BLaER1 (cell line): ENCODE measurements around the gene BTBD9.

ENCODE experiments used
- H3K27ac ChIP-seq: shearing (Covaris generic); formaldehyde crosslinking; 2 replicates; pipeline ENCODE4 v1.8.1; 2022
- H3K27me3 ChIP-seq: shearing (Covaris generic); formaldehyde crosslinking; 2 replicates; pipeline ENCODE4 v1.8.1; 2022
- H3K36me3 ChIP-seq: shearing (Covaris generic); formaldehyde crosslinking; 2 replicates; pipeline ENCODE4 v1.8.1; 2022
- H3K4me1 ChIP-seq: shearing (Covaris generic); formaldehyde crosslinking; 2 replicates; pipeline ENCODE4 v1.8.1; 2022
- H3K4me2 ChIP-seq: shearing (Covaris generic); formaldehyde crosslinking; 2 replicates; pipeline ENCODE4 v1.8.1; 2022
- H3K4me3 ChIP-seq: shearing (Covaris generic); formaldehyde crosslinking; 2 replicates; pipeline ENCODE4 v1.8.1; 2022
- H3K9ac ChIP-seq: shearing (Covaris generic); formaldehyde crosslinking; 2 replicates; pipeline ENCODE4 v1.8.1; 2022
- H3K9me3 ChIP-seq: shearing (Covaris generic); formaldehyde crosslinking; 2 replicates; pipeline ENCODE4 v1.8.1; 2022
- H4K20me1 ChIP-seq: shearing (Covaris generic); formaldehyde crosslinking; 2 replicates; pipeline ENCODE4 v1.8.1; 2022
- Cebpa-rat ChIP-seq: shearing (Covaris generic); IDR thresholded peaks from 2 replicates; pipeline ENCODE4 v1.8.1; 2022

The BTBD9 gene

DNA sequence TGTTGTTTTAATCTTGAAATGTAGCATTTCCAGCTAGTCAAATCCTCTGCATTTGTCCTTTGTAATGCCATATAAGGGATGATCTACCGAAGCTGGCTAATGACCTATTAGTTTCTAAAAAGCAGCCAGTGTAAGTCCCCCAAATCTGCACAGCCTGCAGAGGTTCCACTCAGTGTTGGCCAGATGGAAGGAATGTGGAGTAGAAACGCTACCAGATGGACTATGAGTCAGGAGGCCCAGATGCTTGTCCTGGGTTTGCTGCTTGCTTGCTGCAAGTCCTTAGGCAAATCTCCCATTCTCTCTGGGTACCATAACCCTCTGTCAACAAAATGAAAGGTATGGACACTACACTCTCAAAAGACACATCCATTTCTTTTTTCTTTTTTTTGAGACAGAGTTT, 149.8 kb downstream of the BTBD9 start:
- no peaks in the 10 kb centered on the region for H3K9me3 ChIP-seq
- TF ChIP-seq Cebpa-rat = no peak
- no peaks in the 10 kb centered on the region for H3K36me3 ChIP-seq
- H3K4me2 ChIP-seq = no peak overlapping the region
- H3K4me3 ChIP-seq = no peak overlapping the region
- H3K27me3 ChIP-seq = no peaks in the 10 kb centered on the region
- no peak overlapping the region for H3K27ac ChIP-seq
- H3K4me1 ChIP-seq = no peaks in the 10 kb centered on the region
- H3K9ac ChIP-seq = no peak overlapping the region
- no peaks in the 10 kb centered on the region for H4K20me1 ChIP-seq

GRCh38 chr6:38487423-38487822, 152.3 kb downstream of the BTBD9 start:
- no peak overlapping the region for H3K4me2 ChIP-seq
- H3K36me3 ChIP-seq = no peaks in the 10 kb centered on the region
- TF ChIP-seq Cebpa-rat = no peak
- H3K27me3 ChIP-seq = no peaks in the 10 kb centered on the region
- H3K9me3 ChIP-seq = no peaks in the 10 kb centered on the region
- H3K27ac ChIP-seq = no peak overlapping the region
- H3K9ac ChIP-seq = no peak overlapping the region
- H3K4me1 ChIP-seq = no peaks in the 10 kb centered on the region
- H4K20me1 ChIP-seq = no peaks in the 10 kb centered on the region
- no peak overlapping the region for H3K4me3 ChIP-seq

DNA sequence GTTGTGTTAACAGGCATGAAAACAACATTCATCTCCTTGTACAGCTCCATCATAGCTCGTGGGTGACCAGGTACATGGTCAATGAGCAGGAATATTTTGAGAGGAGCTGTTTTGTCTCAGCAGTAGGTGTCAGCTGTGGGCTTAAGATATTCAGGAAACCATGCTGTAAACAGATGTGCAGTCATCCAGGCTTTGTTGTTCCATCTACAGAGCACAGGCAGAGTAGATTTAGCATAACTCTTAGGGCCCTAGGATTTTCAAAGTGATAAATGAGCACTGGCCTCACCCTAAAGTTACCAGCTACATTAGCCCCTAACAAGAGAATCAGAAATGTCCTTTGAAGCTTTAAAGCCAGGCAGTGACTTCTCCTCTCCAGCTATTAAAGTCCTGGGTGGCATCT, 154.2 kb downstream of the BTBD9 start:
- no peaks in the 10 kb centered on the region for H3K9me3 ChIP-seq
- no peak overlapping the region for H3K4me2 ChIP-seq
- no peak for TF ChIP-seq Cebpa-rat
- no peak overlapping the region for H3K4me3 ChIP-seq
- H3K27me3 ChIP-seq = no peaks in the 10 kb centered on the region
- no peaks in the 10 kb centered on the region for H3K36me3 ChIP-seq
- H3K27ac ChIP-seq = no peak overlapping the region
- no peak overlapping the region for H3K9ac ChIP-seq
- no peaks in the 10 kb centered on the region for H3K4me1 ChIP-seq
- H4K20me1 ChIP-seq = no peaks in the 10 kb centered on the region

GRCh38 chr6:38484656-38485055, 155.1 kb downstream of the BTBD9 start:
- H4K20me1 ChIP-seq = no peaks in the 10 kb centered on the region
- no peaks in the 10 kb centered on the region for H3K4me1 ChIP-seq
- H3K4me3 ChIP-seq = no peak overlapping the region
- H3K9me3 ChIP-seq = no peaks in the 10 kb centered on the region
- H3K27ac ChIP-seq = no peak overlapping the region
- no peak overlapping the region for H3K9ac ChIP-seq
- no peaks in the 10 kb centered on the region for H3K27me3 ChIP-seq
- H3K4me2 ChIP-seq = no peak overlapping the region
- H3K36me3 ChIP-seq = no peaks in the 10 kb centered on the region
- TF ChIP-seq Cebpa-rat = no peak

DNA sequence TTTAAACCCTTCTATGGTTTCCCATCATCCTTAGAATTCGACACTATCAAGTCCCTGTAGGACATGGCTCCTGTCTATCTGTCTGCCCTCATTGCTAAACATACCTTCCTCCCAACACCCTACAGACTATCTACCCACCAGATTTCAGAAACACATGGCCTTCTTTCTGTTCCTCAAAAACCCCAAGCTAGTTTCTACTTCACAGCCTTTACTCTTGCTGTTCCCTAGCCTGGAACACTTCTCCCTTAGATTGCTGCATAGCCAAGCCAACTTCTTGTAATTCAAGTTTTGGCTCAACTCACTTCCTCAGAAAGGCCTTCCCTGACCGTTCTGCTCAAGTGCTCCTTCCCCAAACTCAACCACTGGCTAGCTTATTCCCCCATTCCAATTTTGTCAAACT, 156.2 kb downstream of the BTBD9 start:
- no peaks in the 10 kb centered on the region for H3K27me3 ChIP-seq
- no peak overlapping the region for H3K27ac ChIP-seq
- no peak for TF ChIP-seq Cebpa-rat
- H3K9ac ChIP-seq = no peak overlapping the region
- no peak overlapping the region for H3K4me3 ChIP-seq
- no peak overlapping the region for H3K4me2 ChIP-seq
- no peaks in the 10 kb centered on the region for H3K9me3 ChIP-seq
- H3K36me3 ChIP-seq = no peaks in the 10 kb centered on the region
- no peaks in the 10 kb centered on the region for H4K20me1 ChIP-seq
- H3K4me1 ChIP-seq = no peaks in the 10 kb centered on the region

GRCh38 chr6:38482466-38482865, 157.3 kb downstream of the BTBD9 start:
- H3K4me2 ChIP-seq = no peak overlapping the region
- no peaks in the 10 kb centered on the region for H3K9me3 ChIP-seq
- no peak overlapping the region for H3K9ac ChIP-seq
- H3K27ac ChIP-seq = no peak overlapping the region
- no peak for TF ChIP-seq Cebpa-rat
- H4K20me1 ChIP-seq = no peaks in the 10 kb centered on the region
- H3K4me3 ChIP-seq = no peak overlapping the region
- no peaks in the 10 kb centered on the region for H3K36me3 ChIP-seq
- peaks cover 7% of the 10 kb centered on the region for H3K4me1 ChIP-seq
- H3K27me3 ChIP-seq = no peaks in the 10 kb centered on the region

DNA sequence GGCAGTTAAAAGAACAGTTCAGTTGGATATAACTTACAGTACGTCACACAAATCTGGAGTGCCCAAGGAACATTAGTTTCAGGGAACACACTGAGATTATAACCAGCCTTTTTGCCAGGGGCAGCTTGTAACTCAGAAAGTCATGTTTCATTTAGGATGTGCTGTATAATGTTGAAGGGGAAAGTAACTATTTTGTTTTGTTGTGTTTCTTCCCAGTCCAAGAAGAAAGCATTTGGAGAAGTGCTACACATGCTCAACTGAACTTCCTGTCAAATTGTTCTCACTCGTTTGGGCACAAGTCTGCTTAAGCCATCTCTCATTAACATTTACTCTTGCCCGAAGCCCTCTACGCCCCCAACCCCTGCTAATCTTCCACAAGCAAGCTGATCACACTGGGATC, 157.9 kb downstream of the BTBD9 start:
- TF ChIP-seq Cebpa-rat = no peak
- Histone ChIP-seq H3K27me3 (no peaks in the 10 kb centered on the region), H3K4me1 (peaks cover 7% of the 10 kb centered on the region), H3K27ac (no peak overlapping the region), H3K9ac (no peak overlapping the region), H3K4me3 (no peak overlapping the region), H3K9me3 (no peaks in the 10 kb centered on the region), H3K4me2 (no peak overlapping the region), H4K20me1 (no peaks in the 10 kb centered on the region), H3K36me3 (no peaks in the 10 kb centered on the region)

DNA sequence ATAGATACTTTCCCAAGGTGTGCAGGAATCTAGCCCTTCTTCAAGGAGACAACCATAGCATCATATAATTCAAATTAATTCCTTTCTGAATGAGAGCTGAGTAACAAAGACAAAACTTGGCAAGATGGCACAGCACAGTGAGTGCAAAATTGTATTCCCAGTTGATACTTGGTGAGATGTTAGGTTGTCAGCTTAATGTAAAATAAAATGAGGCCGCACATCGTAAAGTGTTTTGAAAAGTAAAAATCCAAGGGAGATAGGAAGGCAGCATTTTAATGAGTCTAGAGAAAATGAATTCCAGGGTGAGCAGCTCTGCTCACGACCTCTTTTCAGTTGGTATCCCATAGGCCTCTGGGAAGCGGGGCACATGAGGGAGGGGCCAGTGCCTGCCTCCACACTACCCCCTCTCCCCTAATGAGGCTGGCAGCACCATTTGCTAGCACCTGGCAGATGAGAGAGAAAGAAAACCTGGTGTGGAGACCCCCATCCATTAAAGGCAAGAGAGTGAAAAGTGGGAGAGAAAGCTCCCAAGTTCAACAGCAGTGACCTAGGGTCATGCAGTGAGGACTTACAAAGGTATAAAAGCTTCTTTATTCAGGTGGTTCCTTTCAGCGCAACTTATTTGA, 158.4 kb downstream of the BTBD9 start:
- Histone ChIP-seq H3K27ac (no peak overlapping the region), H3K36me3 (no peaks in the 10 kb centered on the region), H3K27me3 (no peaks in the 10 kb centered on the region), H3K9ac (no peak overlapping the region), H3K4me1 (peaks cover 7% of the 10 kb centered on the region), H3K4me3 (no peak overlapping the region), H4K20me1 (no peaks in the 10 kb centered on the region), H3K4me2 (no peak overlapping the region), H3K9me3 (no peaks in the 10 kb centered on the region)
- no peak for TF ChIP-seq Cebpa-rat

- Histone ChIP-seq H3K27me3 (no peaks in the 10 kb centered on the region), H3K27ac (no peak overlapping the region), H3K4me2 (no peak overlapping the region), H4K20me1 (no peaks in the 10 kb centered on the region), H3K4me1 (peaks cover 7% of the 10 kb centered on the region), H3K4me3 (no peak overlapping the region), H3K9ac (no peak overlapping the region), H3K9me3 (no peaks in the 10 kb centered on the region), H3K36me3 (no peaks in the 10 kb centered on the region)
- TF ChIP-seq Cebpa-rat = no peak
Measured at GRCh38 chr6:38480036-38480435, 159.7 kb downstream of the BTBD9 start.

GRCh38 chr6:38479331-38479730, 160.4 kb downstream of the BTBD9 start:
- Histone ChIP-seq H4K20me1 (no peaks in the 10 kb centered on the region), H3K36me3 (no peaks in the 10 kb centered on the region), H3K9ac (no peak overlapping the region), H3K4me2 (no peak overlapping the region), H3K27ac (no peak overlapping the region), H3K4me3 (no peak overlapping the region), H3K9me3 (no peaks in the 10 kb centered on the region), H3K27me3 (no peaks in the 10 kb centered on the region), H3K4me1 (peaks cover 7% of the 10 kb centered on the region)
- TF ChIP-seq Cebpa-rat = no peak

DNA sequence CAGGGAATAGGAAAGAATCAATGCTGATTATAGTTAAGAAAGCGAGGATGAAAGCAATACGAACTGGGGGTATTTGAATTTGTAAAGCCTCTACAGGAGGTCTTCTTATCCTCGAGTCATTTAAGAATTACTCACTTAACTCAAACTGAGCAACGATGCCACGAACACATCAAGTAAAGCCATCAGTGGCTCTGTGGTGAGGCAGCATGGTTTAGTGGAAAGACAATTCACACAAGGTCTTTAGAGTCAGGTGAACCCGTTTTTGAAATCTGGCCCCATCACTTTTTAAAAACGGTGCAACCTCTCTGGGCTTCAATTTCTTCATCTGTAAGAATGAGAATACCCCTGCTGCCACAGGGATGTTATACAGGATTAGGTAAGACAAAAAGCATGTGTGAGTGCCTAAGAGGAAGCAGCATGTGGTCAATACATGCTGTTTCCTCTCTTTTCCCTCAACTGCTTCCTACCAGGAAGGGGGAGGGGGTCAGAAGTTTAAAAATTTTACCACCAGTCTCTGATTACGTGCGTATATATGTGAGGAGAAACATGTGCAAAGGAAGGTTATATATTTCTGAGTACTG, 162.0 kb downstream of the BTBD9 start:
- peak overlapping the region; percentile 20; the same call in 1 of the 2 replicates for H3K4me2 ChIP-seq
- H3K4me3 ChIP-seq = no peak overlapping the region
- H3K9me3 ChIP-seq = no peaks in the 10 kb centered on the region
- no peaks in the 10 kb centered on the region for H4K20me1 ChIP-seq
- peaks cover 7% of the 10 kb centered on the region for H3K4me1 ChIP-seq
- H3K9ac ChIP-seq = no peak overlapping the region
- TF ChIP-seq Cebpa-rat = no peak
- no peaks in the 10 kb centered on the region for H3K36me3 ChIP-seq
- no peak overlapping the region for H3K27ac ChIP-seq
- H3K27me3 ChIP-seq = no peaks in the 10 kb centered on the region
